HFFc6 (cell line): Measurements from ENCODE around the gene KLC4. TPM values are rescaled to one million over a fixed set of nuclear protein-coding genes. Genes with fewer than 3 reads are reported as not detected.

Source experiments
- DNase-seq: peaks from one replicate; pipeline ENCODE4 v3.0.0-alpha.2; 2018
- H3K27ac Mint-ChIP-seq: 2 replicates; pipeline ENCODE4 v1.8.0; 2020; ENCODE audit warnings: mild to moderate bottlenecking, mixed read lengths
- H3K27me3 Mint-ChIP-seq: 2 replicates; pipeline ENCODE4 v1.8.0; 2021; ENCODE audit warnings: mild to moderate bottlenecking, moderate library complexity, mixed read lengths; ENCODE audit not compliant: insufficient read depth
- H3K36me3 Mint-ChIP-seq: 2 replicates; pipeline ENCODE4 v1.8.0; 2021; ENCODE audit warnings: low read depth, mixed read lengths
- H3K4me1 Mint-ChIP-seq: 2 replicates; pipeline ENCODE4 v1.8.0; 2020; ENCODE audit warnings: low read depth, mixed read lengths
- H3K4me3 Mint-ChIP-seq: 2 replicates; pipeline ENCODE4 v1.8.0; 2020; ENCODE audit warnings: mild to moderate bottlenecking, moderate library complexity, mixed read lengths
- H3K9me3 Mint-ChIP-seq: 2 replicates; pipeline ENCODE4 v1.8.0; 2020; ENCODE audit warnings: mild to moderate bottlenecking, mixed read lengths
- total RNA-seq, 6 experiments: library from RNA; stranded (reverse); fragmentation: NEBNext Ultra II Directional; extraction: Animal tissue kit (Norgen Biotek cat#: 25700); gene quantifications; 2 replicates in 1 of 6; 3 replicates in 5 of 6; pipeline ENCODE4 v1.2.3, GENCODE V29; 2021
- TF ChIP-seq, protein P1 (sequence below): fragments of 200-600 bp; sonication (generic); IDR thresholded peaks from 2 replicates; pipeline ENCODE4 v1.5.0; 2021; ENCODE audit warnings: antibody characterized with exemption, mild to moderate bottlenecking

KLC4 gene
- total RNA-seq, 6 experiments from 2014 or later = 10.7 to 12.6 (median 11.8) TPM

DNA sequence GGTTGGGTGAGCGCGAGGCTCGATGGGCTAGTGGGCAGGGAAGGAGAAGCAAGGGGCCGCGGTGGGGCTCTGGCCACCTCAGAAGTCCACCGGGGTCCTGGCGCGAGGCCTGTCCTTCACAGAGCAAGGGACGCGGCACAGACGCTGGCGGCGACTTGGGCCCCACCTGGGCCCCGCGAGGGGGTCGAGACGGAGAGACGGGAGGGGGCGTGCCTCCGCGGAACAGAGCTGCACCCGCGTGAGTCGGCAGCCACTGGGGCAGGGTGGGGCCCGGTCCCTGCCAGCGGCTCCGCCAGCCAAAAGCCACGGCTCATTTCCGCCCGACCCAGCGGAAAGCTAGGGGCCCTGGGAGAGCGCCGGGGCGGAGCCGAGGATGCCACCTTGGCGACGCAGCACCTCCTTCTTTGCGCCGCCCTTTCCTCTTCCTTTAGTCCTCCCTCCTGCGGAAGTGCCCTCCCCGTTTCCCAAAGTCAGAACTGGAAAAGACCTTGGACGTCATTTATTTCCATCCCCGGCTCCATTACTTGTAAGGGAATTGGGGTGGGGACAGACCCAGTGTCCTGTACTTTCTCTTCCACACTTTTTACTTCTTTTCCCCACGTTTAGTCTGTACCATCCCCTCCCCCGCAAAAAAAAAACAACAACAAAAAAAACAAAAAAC, 5.8 kb upstream of the KLC4 start, which contains the start of gene CUL7:
TSS of gene CUL7 (minus strand) at position 307 of the 661 bp plus-strand sequence. CDS start 1,063 bp downstream, outside the sequence.
- H3K4me1 Mint-ChIP-seq = peaks cover 53% of the 10 kb centered on the region
- TF ChIP-seq, protein P1, sequence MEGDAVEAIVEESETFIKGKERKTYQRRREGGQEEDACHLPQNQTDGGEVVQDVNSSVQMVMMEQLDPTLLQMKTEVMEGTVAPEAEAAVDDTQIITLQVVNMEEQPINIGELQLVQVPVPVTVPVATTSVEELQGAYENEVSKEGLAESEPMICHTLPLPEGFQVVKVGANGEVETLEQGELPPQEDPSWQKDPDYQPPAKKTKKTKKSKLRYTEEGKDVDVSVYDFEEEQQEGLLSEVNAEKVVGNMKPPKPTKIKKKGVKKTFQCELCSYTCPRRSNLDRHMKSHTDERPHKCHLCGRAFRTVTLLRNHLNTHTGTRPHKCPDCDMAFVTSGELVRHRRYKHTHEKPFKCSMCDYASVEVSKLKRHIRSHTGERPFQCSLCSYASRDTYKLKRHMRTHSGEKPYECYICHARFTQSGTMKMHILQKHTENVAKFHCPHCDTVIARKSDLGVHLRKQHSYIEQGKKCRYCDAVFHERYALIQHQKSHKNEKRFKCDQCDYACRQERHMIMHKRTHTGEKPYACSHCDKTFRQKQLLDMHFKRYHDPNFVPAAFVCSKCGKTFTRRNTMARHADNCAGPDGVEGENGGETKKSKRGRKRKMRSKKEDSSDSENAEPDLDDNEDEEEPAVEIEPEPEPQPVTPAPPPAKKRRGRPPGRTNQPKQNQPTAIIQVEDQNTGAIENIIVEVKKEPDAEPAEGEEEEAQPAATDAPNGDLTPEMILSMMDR = peak; percentile 20; the same call in 1 of the 2 replicates
- H3K4me3 Mint-ChIP-seq = peak within 1 kb of the TSS; percentile 93
- peaks cover 3% of the 10 kb centered on the region for H3K27me3 Mint-ChIP-seq
- peak; percentile 89 for DNase-seq
- no peaks in the 10 kb centered on the region for H3K9me3 Mint-ChIP-seq
- H3K36me3 Mint-ChIP-seq = peaks cover 66% of the 10 kb centered on the region
- peak within 1 kb of the TSS; percentile 96 for H3K27ac Mint-ChIP-seq

DNA sequence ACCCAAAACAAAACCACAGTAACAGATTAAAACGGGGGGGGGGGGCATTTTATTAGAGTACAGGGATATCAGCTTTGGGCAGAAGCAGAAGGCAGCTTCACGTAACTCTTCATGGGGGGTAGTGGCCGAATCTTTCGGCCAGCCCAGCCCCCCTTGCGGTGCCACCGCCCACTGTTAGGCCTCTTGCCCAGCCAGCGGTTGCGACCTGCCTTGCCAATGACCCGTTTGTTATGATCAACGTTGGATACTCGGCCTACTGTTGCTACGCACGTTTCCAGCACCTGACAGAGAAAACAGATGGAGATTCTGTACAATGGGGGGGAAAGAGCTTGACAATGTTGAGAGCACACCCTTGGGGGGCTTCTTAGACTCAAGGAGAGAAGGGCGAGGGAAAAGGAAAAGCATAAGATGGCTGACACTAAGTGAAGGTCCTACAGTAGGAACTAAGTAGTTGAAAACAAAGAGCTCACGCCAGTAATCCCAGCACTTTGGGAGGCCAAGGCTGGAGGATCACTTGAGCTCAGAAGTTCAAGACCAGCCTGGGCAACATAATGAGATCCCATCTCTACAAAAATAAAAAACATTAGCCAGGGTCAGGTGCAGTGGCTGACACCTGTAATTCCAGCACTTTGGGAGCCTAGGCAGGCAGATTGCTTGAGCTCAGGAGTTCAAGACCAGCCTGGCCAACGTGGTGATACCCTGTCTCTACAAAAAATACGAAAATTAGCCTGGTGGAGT, 5.1 kb upstream of the KLC4 start:
- H3K27ac Mint-ChIP-seq = peak overlapping the region; percentile 96
- no peaks in the 10 kb centered on the region for H3K9me3 Mint-ChIP-seq
- peaks cover 56% of the 10 kb centered on the region for H3K4me1 Mint-ChIP-seq
- peaks cover 62% of the 10 kb centered on the region for H3K36me3 Mint-ChIP-seq
- peaks cover 3% of the 10 kb centered on the region for H3K27me3 Mint-ChIP-seq
- H3K4me3 Mint-ChIP-seq = peak overlapping the region; percentile 93
- no peak for DNase-seq
- TF ChIP-seq, protein P1 = no peak

DNA sequence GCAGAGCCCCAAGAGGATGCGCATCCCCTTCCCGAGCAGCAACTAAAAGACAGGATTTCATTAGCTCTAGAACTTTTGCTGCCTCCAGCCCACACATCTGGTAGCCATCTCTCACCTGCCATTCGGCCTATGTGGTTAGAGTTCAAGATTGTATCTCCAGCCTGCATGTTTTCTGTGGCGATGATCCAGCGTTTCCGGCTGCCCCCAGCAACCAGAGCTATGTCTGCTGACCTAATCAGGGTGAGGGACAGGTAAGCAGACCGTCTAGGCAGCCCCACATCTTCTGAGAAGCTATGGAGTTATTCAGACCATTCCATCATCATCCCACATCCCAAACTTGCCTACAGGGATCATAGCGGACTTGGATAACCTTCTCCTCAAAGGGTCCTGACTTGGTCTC, 3.5 kb upstream of the KLC4 start:
- Mint-ChIP-seq H3K9me3 (no peaks in the 10 kb centered on the region), H3K27ac (no peak overlapping the region), H3K4me1 (peaks cover 56% of the 10 kb centered on the region), H3K4me3 (no peak overlapping the region), H3K36me3 (peaks cover 46% of the 10 kb centered on the region), H3K27me3 (peaks cover 3% of the 10 kb centered on the region)
- DNase-seq = no peak
- TF ChIP-seq, protein P1 = no peak

DNA sequence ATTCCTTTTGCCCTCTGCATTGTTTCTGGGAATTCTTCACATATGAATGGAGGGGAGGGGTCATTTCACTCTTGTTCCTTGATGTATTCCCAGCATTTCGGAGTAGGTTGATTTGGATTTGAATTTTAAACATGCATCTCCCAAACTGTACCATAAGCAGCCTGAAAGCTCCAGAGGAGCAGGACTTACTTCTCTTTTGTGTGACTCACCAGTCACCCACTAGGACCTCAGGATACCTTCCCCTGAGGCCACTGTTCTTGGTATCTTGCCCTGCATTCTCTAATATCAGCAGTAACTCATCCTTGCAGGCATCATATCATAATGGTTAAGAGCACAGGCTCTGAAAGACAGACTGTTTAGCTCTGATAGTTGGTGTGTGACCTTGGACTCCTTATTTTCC, 900 bp upstream of the KLC4 start:
- H3K27me3 Mint-ChIP-seq = peaks cover 2% of the 10 kb centered on the region; the same call in 1 of the 2 replicates
- TF ChIP-seq, protein P1 = no peak
- peaks cover 50% of the 10 kb centered on the region for H3K4me1 Mint-ChIP-seq
- peaks cover 28% of the 10 kb centered on the region for H3K36me3 Mint-ChIP-seq
- H3K9me3 Mint-ChIP-seq = no peaks in the 10 kb centered on the region
- peak overlapping the region; percentile 95 for H3K4me3 Mint-ChIP-seq
- no peak for DNase-seq
- H3K27ac Mint-ChIP-seq = peak overlapping the region; percentile 96

DNA sequence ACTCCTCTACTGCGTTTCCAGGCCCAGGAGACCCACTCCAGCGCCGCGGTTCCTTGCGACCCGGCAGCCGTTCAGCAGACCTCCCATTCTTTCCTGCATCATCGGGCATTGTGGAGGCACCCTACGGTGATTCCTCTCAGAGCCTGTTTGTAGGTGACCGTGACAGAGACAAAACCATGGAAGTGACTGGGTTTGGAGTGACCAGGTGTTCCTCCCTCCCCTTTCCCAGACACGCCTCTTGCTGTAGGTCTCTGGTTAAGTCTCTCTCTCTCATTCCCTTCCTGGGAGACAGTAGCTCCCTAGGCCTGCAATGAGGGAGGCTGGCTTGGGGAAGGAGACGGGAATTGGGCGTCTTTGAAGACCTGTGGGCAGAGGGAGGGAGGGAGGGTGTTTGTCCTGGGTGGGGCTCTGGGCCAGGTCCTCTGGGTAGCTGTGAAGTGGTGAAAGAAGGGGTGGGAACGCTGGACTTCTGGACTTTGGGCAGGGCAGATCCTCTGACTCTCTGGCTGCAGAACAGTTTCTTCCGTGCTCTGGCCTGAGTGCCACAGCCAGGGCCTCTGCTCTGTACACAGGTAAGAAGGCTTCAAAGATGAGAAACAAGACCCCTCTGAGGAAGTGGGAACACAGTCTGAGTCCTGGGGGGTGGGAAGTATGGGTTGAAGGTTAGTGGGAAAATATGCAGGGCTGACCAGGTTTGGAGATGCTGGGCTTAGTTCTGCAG, 763 bp downstream of the KLC4 start:
- no peak for DNase-seq
- Mint-ChIP-seq H3K4me3 (peak overlapping the region; percentile 95), H3K36me3 (peaks cover 21% of the 10 kb centered on the region), H3K27ac (peak overlapping the region; percentile 96), H3K27me3 (peaks cover 2% of the 10 kb centered on the region; the same call in 1 of the 2 replicates), H3K9me3 (no peaks in the 10 kb centered on the region), H3K4me1 (peaks cover 41% of the 10 kb centered on the region)
- TF ChIP-seq, protein P1 = no peak
